GM18502 (cell line): ENCODE data around the gene EML1.

Experiments used
- ATAC-seq: cut with Tn5 transposase; IDR thresholded peaks from one replicate; pipeline ENCODE4 v1.9.1; 2021; ENCODE audit warnings: mild to moderate bottlenecking; ENCODE audit not compliant: unreplicated experiment, poor library complexity

EML1 gene, protein sequence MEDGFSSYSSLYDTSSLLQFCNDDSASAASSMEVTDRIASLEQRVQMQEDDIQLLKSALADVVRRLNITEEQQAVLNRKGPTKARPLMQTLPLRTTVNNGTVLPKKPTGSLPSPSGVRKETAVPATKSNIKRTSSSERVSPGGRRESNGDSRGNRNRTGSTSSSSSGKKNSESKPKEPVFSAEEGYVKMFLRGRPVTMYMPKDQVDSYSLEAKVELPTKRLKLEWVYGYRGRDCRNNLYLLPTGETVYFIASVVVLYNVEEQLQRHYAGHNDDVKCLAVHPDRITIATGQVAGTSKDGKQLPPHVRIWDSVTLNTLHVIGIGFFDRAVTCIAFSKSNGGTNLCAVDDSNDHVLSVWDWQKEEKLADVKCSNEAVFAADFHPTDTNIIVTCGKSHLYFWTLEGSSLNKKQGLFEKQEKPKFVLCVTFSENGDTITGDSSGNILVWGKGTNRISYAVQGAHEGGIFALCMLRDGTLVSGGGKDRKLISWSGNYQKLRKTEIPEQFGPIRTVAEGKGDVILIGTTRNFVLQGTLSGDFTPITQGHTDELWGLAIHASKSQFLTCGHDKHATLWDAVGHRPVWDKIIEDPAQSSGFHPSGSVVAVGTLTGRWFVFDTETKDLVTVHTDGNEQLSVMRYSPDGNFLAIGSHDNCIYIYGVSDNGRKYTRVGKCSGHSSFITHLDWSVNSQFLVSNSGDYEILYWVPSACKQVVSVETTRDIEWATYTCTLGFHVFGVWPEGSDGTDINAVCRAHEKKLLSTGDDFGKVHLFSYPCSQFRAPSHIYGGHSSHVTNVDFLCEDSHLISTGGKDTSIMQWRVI

GRCh38 chr14:99793213-99794150, at the start of gene EML1:
Gene EML1 (plus strand): TSS chr14:99793413. CDS start chr14:99793477, 64 bp downstream.
- peak; percentile 95 for ATAC-seq

GRCh38 chr14:99744199-99744872, 48.9 kb upstream of the EML1 start:
- no peak for ATAC-seq

- ATAC-seq, result no peak
Observed at GRCh38 chr14:99744873-99745224, 48.4 kb upstream of the EML1 start.

- ATAC-seq, result no peak
Observed at GRCh38 chr14:99745307-99745951, 47.8 kb upstream of the EML1 start.

DNA sequence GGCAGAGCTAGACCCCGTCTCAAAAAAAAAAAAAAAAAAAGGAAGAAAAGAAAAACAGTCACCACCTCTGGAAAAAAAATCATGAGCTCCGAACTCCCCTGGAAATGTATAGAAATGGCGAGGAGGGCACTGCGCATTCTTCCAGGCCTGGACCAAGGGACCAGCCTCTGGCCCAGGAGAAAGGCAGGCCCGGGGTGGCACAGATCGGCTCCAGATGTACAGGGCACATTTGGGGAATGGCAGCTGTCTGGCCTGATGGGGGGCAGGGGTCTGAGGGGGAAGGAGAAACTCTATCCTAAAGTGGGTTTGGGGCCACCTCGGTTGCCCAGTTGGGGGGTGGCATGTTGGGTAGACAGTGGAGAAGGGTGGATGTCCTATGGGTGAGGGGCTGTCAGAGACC, 46.0 kb upstream of the EML1 start:
- ATAC-seq, result no peak

- no peak for ATAC-seq
Observed at GRCh38 chr14:99747582-99748330, 45.5 kb upstream of the EML1 start.

DNA sequence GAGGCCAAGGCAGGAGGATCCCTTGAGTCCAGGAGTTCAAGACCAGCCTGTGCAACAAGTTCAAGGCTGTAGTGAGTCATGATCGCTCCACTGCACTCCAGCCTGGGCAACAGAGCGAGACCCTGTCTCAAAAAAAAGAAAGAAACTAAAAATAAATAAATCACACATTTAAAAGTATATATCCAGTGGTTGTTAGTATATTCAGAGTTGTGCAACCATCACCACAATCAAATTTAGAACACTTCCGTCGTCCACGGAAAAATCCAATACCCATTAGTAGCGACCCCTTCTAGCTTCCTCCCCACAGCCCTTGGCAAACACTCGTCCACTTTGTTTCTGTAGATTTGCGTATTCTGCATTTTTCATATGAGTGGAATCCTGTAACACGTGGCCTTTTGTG, 44.7 kb upstream of the EML1 start:
- no peak for ATAC-seq

DNA sequence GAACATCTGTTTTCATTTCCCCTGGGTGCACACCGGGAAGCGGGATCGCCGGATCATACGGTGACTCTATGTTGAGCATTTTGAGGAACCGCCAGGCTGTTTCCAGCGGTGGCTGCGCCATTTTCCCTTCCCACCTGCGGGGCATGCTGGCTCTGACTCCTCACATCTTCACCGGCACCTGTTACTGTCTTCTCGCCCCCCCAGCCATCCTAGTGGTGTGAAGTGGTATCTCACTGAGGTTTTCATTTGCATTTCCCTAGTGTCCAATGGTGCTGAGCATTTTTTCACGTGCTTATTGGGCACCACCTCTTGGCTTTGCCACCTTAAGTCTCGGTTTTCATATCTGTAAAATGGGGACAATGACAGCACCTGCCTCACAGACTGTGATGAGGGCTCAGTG, 44.1 kb upstream of the EML1 start:
- ATAC-seq, result no peak

GRCh38 chr14:99749763-99750715, 43.2 kb upstream of the EML1 start:
- ATAC-seq, result no peak

DNA sequence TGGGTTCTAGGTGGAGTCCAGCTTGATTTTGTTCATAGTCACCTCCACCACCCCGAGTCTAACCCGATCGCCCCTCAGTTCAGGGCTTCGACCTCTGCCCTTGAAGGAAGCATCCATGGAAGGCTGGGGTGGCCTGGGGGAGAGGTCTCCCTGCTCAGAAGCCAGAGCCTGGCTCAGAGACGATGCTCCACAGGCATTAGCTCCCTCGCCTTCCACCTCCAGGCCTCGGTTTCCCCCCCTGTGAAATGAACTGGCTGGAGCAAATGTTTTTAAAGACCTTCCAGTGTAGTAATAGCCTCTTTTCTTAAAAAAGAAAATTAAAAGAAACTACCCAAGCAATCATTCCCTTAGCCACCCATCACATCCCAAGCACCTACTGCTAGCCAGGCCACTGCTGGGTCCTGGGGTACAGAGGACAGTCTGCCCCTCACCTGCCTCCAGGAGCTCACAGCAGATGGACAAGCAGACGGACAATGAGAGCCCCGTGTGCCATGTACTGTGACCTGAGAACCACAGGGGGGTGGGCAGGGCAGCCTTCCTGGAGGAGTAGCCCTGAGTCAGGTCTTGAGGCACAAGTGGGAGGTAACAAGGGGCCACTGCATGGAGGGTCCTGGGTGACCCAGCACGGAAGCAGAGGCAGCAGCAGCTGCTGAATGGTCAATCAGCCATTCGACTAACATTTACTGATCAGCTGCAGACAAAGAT, 42.3 kb upstream of the EML1 start:
- ATAC-seq, result no peak

DNA sequence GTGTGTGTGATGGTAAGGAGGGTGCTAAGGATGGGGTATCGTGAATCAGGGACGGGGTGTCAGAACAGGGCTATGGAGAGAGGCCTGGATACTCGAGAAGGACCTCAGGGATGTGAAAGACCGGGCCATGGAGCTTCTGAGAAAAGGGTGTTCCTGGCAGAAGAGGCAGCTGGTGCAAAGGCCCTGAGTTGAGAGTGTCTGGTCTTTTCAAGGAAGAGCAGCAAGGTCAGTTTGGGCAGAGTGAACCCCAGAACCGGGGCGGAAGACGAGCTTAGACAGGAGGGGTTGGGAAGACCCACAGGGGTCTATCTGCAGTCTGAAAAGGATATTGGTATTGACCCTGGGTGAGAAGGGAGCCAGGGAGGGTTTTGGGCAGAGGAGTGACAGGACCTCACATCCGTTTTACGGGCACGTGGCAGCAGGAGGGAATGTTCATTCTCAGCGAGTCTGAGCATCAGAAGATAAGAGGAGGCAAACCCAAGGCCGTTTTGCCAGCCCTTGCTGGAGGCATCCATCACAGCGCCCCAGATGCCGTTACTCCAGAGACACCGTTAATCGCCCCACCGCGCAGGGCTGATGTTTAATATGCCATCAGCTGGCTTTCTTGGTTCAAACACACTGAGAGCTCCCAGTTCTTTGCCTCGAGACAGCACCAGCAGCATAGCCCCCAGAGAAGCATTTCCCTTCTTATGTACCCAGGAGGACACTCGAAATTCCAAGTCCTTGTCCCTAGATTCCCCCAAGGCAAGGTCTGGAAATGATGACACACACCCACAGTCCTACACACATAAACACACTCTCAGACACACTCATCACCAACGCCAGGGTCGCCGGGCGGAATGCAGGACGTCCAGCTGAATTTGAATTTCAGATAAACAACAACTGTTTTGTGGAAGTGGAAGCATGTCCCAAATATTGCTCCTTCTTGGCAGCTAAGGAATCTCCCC, 41.4 kb upstream of the EML1 start:
- ATAC-seq, result no peak

DNA sequence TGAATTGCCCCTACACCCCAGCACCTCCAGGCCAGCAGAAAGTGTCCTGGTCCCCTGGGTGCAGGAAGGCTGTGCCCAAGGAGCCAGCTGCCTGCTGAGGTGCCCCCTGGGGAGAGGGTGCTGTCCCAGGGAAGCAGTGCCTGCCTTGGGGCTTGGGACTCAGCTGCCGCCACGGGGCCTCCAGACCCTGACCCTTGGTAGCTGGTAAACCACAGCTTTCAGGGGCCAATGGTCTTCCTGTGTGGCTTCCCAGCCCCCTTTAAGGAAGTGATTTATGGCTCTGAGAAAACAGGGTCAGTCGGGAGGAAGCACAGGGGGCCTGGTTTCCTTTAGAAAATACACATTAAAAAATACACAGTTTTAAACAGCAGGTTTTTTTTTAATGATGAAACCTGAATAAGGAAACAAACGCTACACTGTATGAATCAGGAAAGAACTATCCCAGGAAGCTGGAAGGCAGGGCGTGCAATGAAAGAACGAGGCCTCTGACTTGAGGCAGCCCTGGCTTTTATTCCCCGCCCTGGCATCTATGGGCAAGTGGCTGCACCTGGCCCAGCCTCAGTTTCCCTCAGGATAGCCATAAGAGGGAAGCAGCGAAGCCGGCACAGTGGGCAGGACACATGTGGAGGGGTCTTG, 40.6 kb upstream of the EML1 start:
- ATAC-seq, result no peak

- no peak for ATAC-seq
Observed at GRCh38 chr14:99753225-99754140, 39.7 kb upstream of the EML1 start.
